Heart right ventricle (tissue), 16 donors: ENCODE data around the gene CFAP210. TPM values are rescaled to one million over a fixed set of nuclear protein-coding genes. Genes with fewer than 3 reads are reported as not detected.
"Not testable (repeated sequence)": the region's sequence is repeated elsewhere in the genome, so short reads cannot be mapped to it uniquely, and the experiment has no call there.

Experiments
- ATAC-seq, 8 donors: fragments of 200-7000 bp; cut with Tn5 transposase; one replicate each; pipeline ENCODE4 v1.9.1; 2020; ENCODE audit warnings: mild to moderate bottlenecking in 8 of 8, moderate library complexity in 8 of 8, moderate number of reproducible peaks in 1 of 8
- DNase-seq, 2 donors: peaks; one replicate each; pipeline ENCODE4 v3.0.0-alpha.2; 2020
- H3K27ac ChIP-seq, 10 donors: fragments of 200-600 bp; sonication (generic) in 2 of 10; one replicate each; pipeline versions ENCODE4 v1.5.0 to v1.8.0; 2020 to 2022; ENCODE audit warnings: mild to moderate bottlenecking in 3 of 10
- H3K27me3 ChIP-seq, 7 donors: fragments of 200-600 bp; one replicate each; pipeline ENCODE4 v1.8.0; 2021 to 2022; ENCODE audit warnings: mild to moderate bottlenecking in 2 of 7
- H3K36me3 ChIP-seq, 9 donors: fragments of 200-600 bp; sonication (generic) in 1 of 9; one replicate each; pipeline versions ENCODE4 v1.5.0 to v1.8.0; 2020 to 2022; ENCODE audit warnings: mild to moderate bottlenecking in 2 of 9
- H3K4me1 ChIP-seq, 9 donors: fragments of 200-600 bp; sonication (generic) in 1 of 9; one replicate each; pipeline versions ENCODE4 v1.5.0 to v1.8.0; 2020 to 2022; ENCODE audit warnings: mild to moderate bottlenecking in 4 of 9
- H3K4me3 ChIP-seq, 10 donors: fragments of 200-600 bp; sonication (generic) in 2 of 10; one replicate each; pipeline versions ENCODE4 v1.5.0 to v1.8.0; 2020 to 2022; ENCODE audit warnings: mild to moderate bottlenecking in 7 of 10, moderate library complexity in 2 of 10
- H3K9me3 ChIP-seq, 11 donors: fragments of 200-600 bp in 10 of 11; sonication (generic) in 2 of 11; one replicate each; pipeline versions ENCODE4 v1.5.0 to v1.8.0; 2013 to 2022; ENCODE audit warnings: mild to moderate bottlenecking in 2 of 11, control low read depth in 1 of 11, moderate library complexity in 1 of 11
- WGBS, 2 donors: extraction: QIAGEN DNeasy Blood & Tissue Kit; methylation state at CpG; one replicate each; pipeline ENCODE4 v1.1.7; 2013; ENCODE audit warnings: inconsistent platforms in 1 of 2; 5-methylcytosine and 5-hydroxymethylcytosine counted together
- intact Hi-C, 10 donors: fragments of 100-400 bp; cut with DNase I; formaldehyde crosslinking; loops; one replicate each; pipeline versions ENCODE4 v1.11.1 to v1.14.2; 2022
- polyA plus RNA-seq, 2 donors: library from polyadenylated mRNA; stranded (reverse); fragments of 200-250 nt; gene quantifications; one replicate each; pipeline ENCODE4 v1.2.3, GENCODE V29; 2013
- total RNA-seq, 10 donors: library from RNA; stranded (reverse); fragmentation: NEBNext Ultra II Directional in 3 of 10; extraction: Animal tissue kit (Norgen Biotek cat#: 25700) in 3 of 10; gene quantifications; one replicate each; pipeline versions ENCODE4 v1.2.1 to v1.2.4, GENCODE V29; 2021 to 2023
- TF ChIP-seq, protein P1 (sequence below), 9 donors: fragments of 200-600 bp; sonication (generic) in 2 of 9; IDR thresholded peaks; one replicate each; pipeline versions ENCODE4 v1.5.0 to v1.8.0; 2021 to 2022; ENCODE audit warnings: antibody characterized with exemption in 9 of 9, mild to moderate bottlenecking in 5 of 9, moderate library complexity in 1 of 9
- donor health status: Arrhythmogenic right ventricular cardiomyopathy.
- donor health status: ischemic (EF 13 %, LVEDD 7.1; RV severe dilation, severe dysfunction).
- donor health status: healthy with polysubstance abuse.
- donor health status: DM: no; HTN: yes; CAD: no.
- donor health status: DM: no; HTN: no; CAD: no.
- donor health status: ischemic (EF 25% LVEDD 6.9; RV normal size, moderate dysfunction).
- donor health status: ischemic (EF 25% LVEDD 5.7; RV mildly dilated, moderate dysfunction).
- donor health status: healthy.
- donor health status: DM: yes; HTN: yes; CAD: no.
- donor health status: Ischemic cardiomyopathy.
- donor health status: ischemic (EF 35%, LVEDD 5.7; RV mildly dilated, moderate dysfunction).
- donor health status: nonischemic (EF 11% LVEDD 7.7; RV severe dilation, severe dysfunction).
- donor health status: DM: yes; HTN: yes; CAD: no.
- donor health status: PGD.
- donor health status: ischemic (EF 29% LVEDD 5.4; RV normal size, mild dysfunction).
- donor health status: nonischemic (EF 23%, LVEDD 6.1; RV moderate dilation, normal function).

CFAP210 gene
- total and polyA plus RNA-seq, 12 donors, result 0.14 to 0.29 TPM; not detected in 10

DNA sequence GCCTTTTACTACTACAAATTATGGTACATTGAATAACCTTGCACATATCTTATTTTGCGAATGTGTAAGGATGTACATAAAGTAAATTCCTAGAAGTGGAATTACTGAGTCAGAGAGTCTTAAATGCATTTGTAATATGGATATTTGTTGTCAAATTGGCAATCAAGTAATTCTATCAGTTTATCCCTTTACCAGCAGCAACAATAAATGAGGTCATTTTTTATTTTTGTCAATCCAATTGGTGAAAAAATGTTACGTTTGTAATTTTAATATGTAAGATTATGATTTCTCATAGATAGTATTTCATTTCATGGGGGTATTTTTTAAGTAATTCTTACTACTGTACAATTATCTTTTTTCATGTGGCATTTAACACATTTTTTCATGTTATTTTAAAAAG lies 95.2 kb downstream of the CFAP210 start:
- Histone ChIP-seq H3K27me3 (no peaks in the 10 kb centered on the region), H3K36me3 (peaks cover 0 to 16% (median 0%) of the 10 kb centered on the region in 9 donors), H3K4me3 (no peak overlapping the region), H3K9me3 (no peaks in the 10 kb centered on the region), H3K27ac (no peak overlapping the region), H3K4me1 (peaks cover 0 to 21% (median 7%) of the 10 kb centered on the region in 9 donors)
- DNase-seq (no peak), ATAC-seq (no peak)
- WGBS, 2 donors, result 92 to 96% methylated on average over 2 of the region's 2 CpGs
- TF ChIP-seq, protein P1, sequence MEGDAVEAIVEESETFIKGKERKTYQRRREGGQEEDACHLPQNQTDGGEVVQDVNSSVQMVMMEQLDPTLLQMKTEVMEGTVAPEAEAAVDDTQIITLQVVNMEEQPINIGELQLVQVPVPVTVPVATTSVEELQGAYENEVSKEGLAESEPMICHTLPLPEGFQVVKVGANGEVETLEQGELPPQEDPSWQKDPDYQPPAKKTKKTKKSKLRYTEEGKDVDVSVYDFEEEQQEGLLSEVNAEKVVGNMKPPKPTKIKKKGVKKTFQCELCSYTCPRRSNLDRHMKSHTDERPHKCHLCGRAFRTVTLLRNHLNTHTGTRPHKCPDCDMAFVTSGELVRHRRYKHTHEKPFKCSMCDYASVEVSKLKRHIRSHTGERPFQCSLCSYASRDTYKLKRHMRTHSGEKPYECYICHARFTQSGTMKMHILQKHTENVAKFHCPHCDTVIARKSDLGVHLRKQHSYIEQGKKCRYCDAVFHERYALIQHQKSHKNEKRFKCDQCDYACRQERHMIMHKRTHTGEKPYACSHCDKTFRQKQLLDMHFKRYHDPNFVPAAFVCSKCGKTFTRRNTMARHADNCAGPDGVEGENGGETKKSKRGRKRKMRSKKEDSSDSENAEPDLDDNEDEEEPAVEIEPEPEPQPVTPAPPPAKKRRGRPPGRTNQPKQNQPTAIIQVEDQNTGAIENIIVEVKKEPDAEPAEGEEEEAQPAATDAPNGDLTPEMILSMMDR (IDR thresholded peaks at IDR 0.05), result no peak
- intact Hi-C loops, result no loop called here

DNA sequence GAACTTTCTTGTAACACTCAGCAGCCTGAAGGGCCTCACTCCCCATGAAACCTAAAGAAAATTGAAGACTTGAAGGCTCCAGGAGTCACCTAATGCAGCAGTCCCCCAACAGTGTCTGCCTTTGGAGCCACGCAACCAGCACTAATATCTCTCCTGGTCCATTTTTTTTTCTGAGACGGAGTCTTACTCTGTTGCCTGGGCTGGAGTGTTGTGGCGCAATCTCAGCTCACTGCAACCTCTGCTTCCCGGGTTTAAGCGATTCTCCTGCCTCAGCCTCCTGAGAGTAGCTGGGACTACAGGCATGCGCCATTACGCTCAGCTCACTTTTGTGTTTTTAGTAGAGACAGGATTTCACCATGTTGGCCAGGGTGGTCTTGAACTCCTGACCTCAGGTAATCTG lies 97.7 kb downstream of the CFAP210 start:
- ATAC-seq, H3K27ac ChIP-seq, H3K4me3 ChIP-seq, DNase-seq, H3K27me3 ChIP-seq, intact Hi-C loops, H3K9me3 ChIP-seq: not testable (repeated sequence)
- Histone ChIP-seq H3K4me1 (peaks cover 0 to 26% (median 9%) of the 10 kb centered on the region in 9 donors), H3K36me3 (peaks cover 0 to 19% (median 0%) of the 10 kb centered on the region in 9 donors)
- 80 to 84% methylated on average over 7 of the region's 7 CpGs for WGBS, 2 donors

Other genes starting within 250 kb of the CFAP210 start
- 10 to 100 TPM in 1 of 10 donors, 1 to 10 TPM in 9; 6.3 to 10.3 (median 9.0) TPM for gene BBS5, start 214.9 kb downstream of the CFAP210 start, total RNA-seq
- 1 to 10 TPM; 4.7 to 5.9 TPM for gene BBS5, start 214.9 kb downstream of the CFAP210 start, polyA plus RNA-seq
- gene KLHL41, start 184.7 kb downstream of the CFAP210 start, total RNA-seq, result 100 to 1,000 TPM; 105 to 185 (median 132) TPM
- 10 to 100 TPM; 32.5 to 37.7 TPM for gene KLHL41, start 184.7 kb downstream of the CFAP210 start, polyA plus RNA-seq
- 100 to 1,000 TPM in 1 of 10 donors, 10 to 100 TPM in 9; 42.4 to 101 (median 88.5) TPM for gene FASTKD1, start 120.5 kb downstream of the CFAP210 start, total RNA-seq
- 100 to 1,000 TPM in 1 of 2 donors, 10 to 100 TPM in 1; 56.7 to 243 TPM for gene FASTKD1, start 120.5 kb downstream of the CFAP210 start, polyA plus RNA-seq
- 10 to 100 TPM; 34.8 to 50.1 (median 40.9) TPM for gene PPIG, start 110.1 kb downstream of the CFAP210 start, total RNA-seq
- gene PPIG, start 110.1 kb downstream of the CFAP210 start, polyA plus RNA-seq, result 10 to 100 TPM; 15.6 to 94.5 TPM
- gene PHOSPHO2, start 64 bp upstream of the CFAP210 start, total RNA-seq, result 1 to 10 TPM; 1.4 to 4.1 (median 2.2) TPM
- gene PHOSPHO2, start 64 bp upstream of the CFAP210 start, polyA plus RNA-seq, result 1 to 10 TPM; 1.1 to 1.4 TPM
- gene KLHL23, start 39.4 kb upstream of the CFAP210 start, total RNA-seq, result 10 to 100 TPM in 4 of 10 donors, 1 to 10 TPM in 6; 6.8 to 18.6 (median 9.8) TPM
- 10 to 100 TPM in 1 of 2 donors, 1 to 10 TPM in 1; 7.5 to 14.0 TPM for gene KLHL23, start 39.4 kb upstream of the CFAP210 start, polyA plus RNA-seq
- gene SSB, start 104.5 kb upstream of the CFAP210 start, total RNA-seq, result 10 to 100 TPM; 45.7 to 66.3 (median 55.3) TPM
- 10 to 100 TPM; 44.3 to 69.6 TPM for gene SSB, start 104.5 kb upstream of the CFAP210 start, polyA plus RNA-seq
- 10 to 100 TPM; 55.7 to 85.5 (median 68.0) TPM for gene METTL5, start 130.5 kb upstream of the CFAP210 start, total RNA-seq
- 10 to 100 TPM; 69.4 to 87.3 TPM for gene METTL5, start 130.5 kb upstream of the CFAP210 start, polyA plus RNA-seq
- 100 to 1,000 TPM; 108 to 146 (median 118) TPM for gene UBR3, start 133.0 kb upstream of the CFAP210 start, total RNA-seq
- gene UBR3, start 133.0 kb upstream of the CFAP210 start, polyA plus RNA-seq, result 10 to 100 TPM; 21.0 to 77.6 TPM